COR-L47 (cell line): ENCODE results near the gene SEMG1.
A peak's percentile ranks its signal among the peaks of the same experiment; 100 is the strongest.

Experiments used
- DNase-seq: peaks from one replicate; lab custom pipeline; 2025; lab: John Stamatoyannopoulos, UW

SEMG1 gene

GRCh38 chr20:45221076-45221475, 14.2 kb downstream of the SEMG1 start, which contains the start of gene SEMG2:
SEMG2 (plus strand) TSS chr20:45221373; CDS start chr20:45221390, 17 bp downstream.
- no peak for DNase-seq

GRCh38 chr20:45223136-45223535, 16.3 kb downstream of the SEMG1 start:
- DNase-seq = peak; percentile 26

- no peak for DNase-seq
Measured at GRCh38 chr20:45226287-45226686, 19.5 kb downstream of the SEMG1 start.

GRCh38 chr20:45229264-45230056, 22.6 kb downstream of the SEMG1 start:
- DNase-seq = peak; percentile 31

GRCh38 chr20:45230631-45231030, 23.8 kb downstream of the SEMG1 start:
- no peak for DNase-seq

- DNase-seq = no peak
Measured at GRCh38 chr20:45235995-45236394, 29.2 kb downstream of the SEMG1 start.

- no peak for DNase-seq
Measured at GRCh38 chr20:45238139-45238538, 31.3 kb downstream of the SEMG1 start.

GRCh38 chr20:45246109-45246508, 39.3 kb downstream of the SEMG1 start:
- DNase-seq = no peak

- no peak for DNase-seq
Measured at GRCh38 chr20:45247865-45248264, 41.0 kb downstream of the SEMG1 start.

GRCh38 chr20:45248609-45249008, 41.8 kb downstream of the SEMG1 start:
- no peak for DNase-seq

- DNase-seq = no peak
Measured at GRCh38 chr20:45251884-45252560, 45.2 kb downstream of the SEMG1 start.

GRCh38 chr20:45253261-45253660, 46.4 kb downstream of the SEMG1 start:
- no peak for DNase-seq

GRCh38 chr20:45254383-45255262, 47.8 kb downstream of the SEMG1 start, which contains the start of gene SLPI:
SLPI (minus strand) TSS chr20:45254564; CDS start chr20:45254543, 21 bp downstream.
- peak; percentile 10 for DNase-seq

- no peak for DNase-seq
Measured at GRCh38 chr20:45257161-45257560, 50.3 kb downstream of the SEMG1 start.

- no peak for DNase-seq
Measured at GRCh38 chr20:45257711-45258110, 50.9 kb downstream of the SEMG1 start.

- DNase-seq = no peak
Measured at GRCh38 chr20:45258259-45258658, 51.4 kb downstream of the SEMG1 start.

GRCh38 chr20:45258664-45259063, 51.8 kb downstream of the SEMG1 start:
- DNase-seq = no peak
